Hepatocyte (in vitro differentiated cells): ENCODE results near the gene NCKAP5L. TPM values are rescaled to one million over a fixed set of nuclear protein-coding genes. Genes with fewer than 3 reads are reported as not detected.
A peak's percentile ranks its signal among the peaks of the same experiment; 100 is the strongest.

Experiments
- DNase-seq: peaks from one replicate; pipeline ENCODE4 v3.0.0-alpha.2; 2016; ENCODE audit warnings: low spot score
- H2AFZ ChIP-seq: fragments of 200-600 bp; sonication (generic); 2 replicates; pipeline ENCODE4 v1.6.0; 2016; ENCODE audit warnings: antibody characterized with exemption, mild to moderate bottlenecking
- H3K27ac ChIP-seq: fragments of 200-600 bp; sonication (generic); 2 replicates; pipeline ENCODE4 v1.5.1; 2016; ENCODE audit warnings: mild to moderate bottlenecking
- H3K27me3 ChIP-seq: fragments of 200-600 bp; sonication (generic); 2 replicates; pipeline ENCODE4 v1.6.1; 2016
- H3K36me3 ChIP-seq: fragments of 200-600 bp; sonication (generic); replicated peaks from 2 replicates; pipeline ENCODE4 v1.5.1; 2016; ENCODE audit warnings: low read depth; ENCODE audit not compliant: insufficient read depth
- H3K4me1 ChIP-seq: fragments of 200-600 bp; sonication (generic); 2 replicates; pipeline ENCODE4 v1.5.1; 2016; ENCODE audit warnings: mild to moderate bottlenecking, moderate library complexity; ENCODE audit not compliant: insufficient read depth
- H3K4me2 ChIP-seq: fragments of 200-600 bp; sonication (generic); 2 replicates; pipeline ENCODE4 v1.6.0; 2016
- H3K4me3 ChIP-seq: fragments of 200-600 bp; sonication (generic); 2 replicates; pipeline ENCODE4 v1.5.1; 2016; ENCODE audit warnings: mild to moderate bottlenecking
- H3K79me2 ChIP-seq: fragments of 200-600 bp; sonication (generic); 2 replicates; pipeline ENCODE4 v1.6.0; 2017; ENCODE audit warnings: mild to moderate bottlenecking
- H3K9me2 ChIP-seq: fragments of 200-600 bp; sonication (generic); replicated peaks from 2 replicates; pipeline ENCODE4 v1.6.0; 2017; ENCODE audit warnings: mild to moderate bottlenecking; ENCODE audit not compliant: insufficient read depth
- H3K9me3 ChIP-seq: fragments of 200-600 bp; sonication (generic); 2 replicates; pipeline ENCODE4 v1.5.1; 2016; ENCODE audit warnings: low read depth, mild to moderate bottlenecking
- H4K20me1 ChIP-seq: fragments of 200-600 bp; sonication (generic); 2 replicates; pipeline ENCODE4 v1.6.0; 2016; ENCODE audit warnings: mild to moderate bottlenecking; ENCODE audit not compliant: insufficient read depth, poor library complexity, severe bottlenecking
- CTCF ChIP-seq: fragments of 200-600 bp; sonication (generic); IDR thresholded peaks from 2 replicates; pipeline ENCODE4 v1.5.1; 2016; ENCODE audit warnings: antibody characterized with exemption, mild to moderate bottlenecking; ENCODE audit not compliant: poor library complexity
- EZH2 ChIP-seq: fragments of 200-600 bp; sonication (generic); IDR thresholded peaks from 2 replicates; pipeline ENCODE4 v1.6.1; 2016; ENCODE audit warnings: antibody characterized with exemption, mild to moderate bottlenecking, borderline replicate concordance
- EZH2phosphoT487 ChIP-seq: fragments of 200-600 bp; sonication (generic); IDR thresholded peaks from one replicate; pipeline ENCODE4 v1.6.1; 2018; ENCODE audit warnings: antibody characterized with exemption, mild to moderate bottlenecking, low read depth, moderate library complexity; ENCODE audit not compliant: unreplicated experiment, severe bottlenecking
- WGBS: methylation state at CpG from one replicate; pipeline ENCODE4 v1.1.6; 2016; ENCODE audit warnings: low lambda C conversion rate; ENCODE audit errors: missing lambda C conversion rate; 5-methylcytosine and 5-hydroxymethylcytosine counted together
- polyA plus RNA-seq: library from polyadenylated mRNA; unstranded; fragments of >200 nt; fragmentation: Nextera tagmentation; extraction: Ambion mirVana; gene quantifications from 2 replicates; pipeline ENCODE4 v1.2.1, GENCODE V29; 2016
- total RNA-seq: library from RNA; depleted of rRNA; stranded (reverse); fragments of >200 nt; gene quantifications from 2 replicates; pipeline ENCODE4 v1.2.3, GENCODE V29; 2014

Gene NCKAP5L
- total and polyA plus RNA-seq, 2 experiments from 2014 or later: 14.5 to 26.7 TPM

GRCh38 chr12:49874142-49874897 lies 46.1 kb upstream of the NCKAP5L start:
- H3K79me2 ChIP-seq: no peaks in the 10 kb centered on the region
- H3K27ac ChIP-seq: no peak overlapping the region
- TF ChIP-seq CTCF (no peak), EZH2phosphoT487 (no peak), EZH2 (no peak)
- peak; percentile 5 for DNase-seq
- H4K20me1 ChIP-seq: no peaks in the 10 kb centered on the region
- peaks cover 10% of the 10 kb centered on the region for H3K4me1 ChIP-seq
- WGBS: 70% methylated on average over 12 of the region's 12 CpGs
- H3K9me2 ChIP-seq: no peaks in the 10 kb centered on the region
- H3K4me3 ChIP-seq: no peak overlapping the region
- no peak overlapping the region for H3K4me2 ChIP-seq
- H2AFZ ChIP-seq: no peak overlapping the region
- no peaks in the 10 kb centered on the region for H3K36me3 ChIP-seq
- no peaks in the 10 kb centered on the region for H3K27me3 ChIP-seq
- no peaks in the 10 kb centered on the region for H3K9me3 ChIP-seq

DNA sequence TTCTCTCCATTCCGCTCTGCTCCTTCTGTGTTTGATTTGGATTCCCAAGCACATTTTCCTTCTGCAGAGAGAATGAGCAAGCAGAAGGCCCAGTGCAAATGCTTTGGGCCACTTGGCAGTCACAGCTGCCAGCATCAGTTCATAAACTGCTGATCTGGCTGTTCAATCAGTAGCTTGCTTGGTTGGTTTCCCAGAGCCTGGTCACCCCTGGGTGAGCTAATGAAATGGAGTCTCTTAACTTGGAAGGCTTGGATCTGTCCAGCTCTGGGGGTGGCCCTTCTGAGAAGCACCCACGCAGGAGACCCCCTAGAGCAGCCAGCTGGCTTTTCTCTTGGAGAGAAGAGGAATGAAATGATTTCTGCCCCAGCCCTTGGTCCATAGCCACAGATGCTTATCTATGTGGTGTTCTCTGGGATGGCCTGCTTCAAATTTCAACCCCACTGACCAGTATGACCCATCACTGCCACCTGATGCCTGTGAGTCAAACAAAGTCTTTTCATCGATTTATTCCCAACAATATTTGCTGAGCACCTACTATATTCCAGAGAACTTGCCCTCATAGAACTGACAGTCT lies 45.2 kb upstream of the NCKAP5L start:
- Histone ChIP-seq H3K27ac (no peak overlapping the region), H3K9me3 (no peaks in the 10 kb centered on the region), H3K9me2 (no peaks in the 10 kb centered on the region), H3K4me2 (no peak overlapping the region), H2AFZ (no peak overlapping the region), H3K27me3 (no peaks in the 10 kb centered on the region), H4K20me1 (no peaks in the 10 kb centered on the region), H3K79me2 (no peaks in the 10 kb centered on the region), H3K4me3 (no peak overlapping the region), H3K4me1 (peaks cover 17% of the 10 kb centered on the region), H3K36me3 (no peaks in the 10 kb centered on the region)
- 91% methylated on average over 3 of the region's 3 CpGs for WGBS
- TF ChIP-seq EZH2phosphoT487 (no peak), EZH2 (no peak), CTCF (no peak)
- no peak for DNase-seq

- no peak overlapping the region for H2AFZ ChIP-seq
- no peak overlapping the region for H3K4me3 ChIP-seq
- TF ChIP-seq EZH2 (no peak), CTCF (no peak), EZH2phosphoT487 (no peak)
These were observed 44.6 kb upstream of the NCKAP5L start for GRCh38 chr12:49872781-49873181.

More at GRCh38 chr12:49872781-49873181, 44.6 kb upstream of the NCKAP5L start:
- Histone ChIP-seq H3K36me3 (no peaks in the 10 kb centered on the region), H3K27ac (no peak overlapping the region), H3K79me2 (no peaks in the 10 kb centered on the region), H3K9me2 (no peaks in the 10 kb centered on the region), H4K20me1 (no peaks in the 10 kb centered on the region), H3K9me3 (no peaks in the 10 kb centered on the region), H3K4me2 (no peak overlapping the region), H3K27me3 (no peaks in the 10 kb centered on the region), H3K4me1 (peaks cover 24% of the 10 kb centered on the region)
- WGBS: 90% methylated on average over 6 of the region's 6 CpGs
- DNase-seq: no peak
